DOHH2 (cell line): ENCODE results near the gene ATP2B2.

Experiments
- CTCF ChIP-seq: fragments of 200-600 bp; sonication (generic); IDR thresholded peaks from one replicate; pipeline ENCODE4 v1.5.1; 2014; ENCODE audit warnings: antibody characterized with exemption, mild to moderate bottlenecking, low read depth, low read length; ENCODE audit not compliant: poor library complexity, severe bottlenecking
- EZH2phosphoT487 ChIP-seq: fragments of 200-600 bp; sonication (generic); IDR thresholded peaks from 2 replicates; pipeline ENCODE4 v1.6.1; 2017; ENCODE audit warnings: borderline replicate concordance, mild to moderate bottlenecking, antibody characterized with exemption, low read length, moderate library complexity, mixed read lengths

- TF ChIP-seq CTCF: no peak
- no peak for TF ChIP-seq EZH2phosphoT487
These were observed 47.8 kb downstream of the ATP2B2 start for GRCh38 chr3:10457560-10457959.
